ENCODE measurements around the gene CAMK2A.
A peak's percentile ranks its signal among the peaks of the same experiment; 100 is the strongest.
"Not testable (repeated sequence)": the region's sequence is repeated elsewhere in the genome, so short reads cannot be mapped to it uniquely, and the experiment has no call there.

Gene CAMK2A

GRCh38 chr5:150234576-150235499, 54.7 kb downstream of the CAMK2A start:
- no peak for DNase-seq (ENCODE audit: low spot score)

GRCh38 chr5:150233706-150234105, 55.9 kb downstream of the CAMK2A start:
- not testable (repeated sequence) for DNase-seq (ENCODE audit: low spot score)

DNA sequence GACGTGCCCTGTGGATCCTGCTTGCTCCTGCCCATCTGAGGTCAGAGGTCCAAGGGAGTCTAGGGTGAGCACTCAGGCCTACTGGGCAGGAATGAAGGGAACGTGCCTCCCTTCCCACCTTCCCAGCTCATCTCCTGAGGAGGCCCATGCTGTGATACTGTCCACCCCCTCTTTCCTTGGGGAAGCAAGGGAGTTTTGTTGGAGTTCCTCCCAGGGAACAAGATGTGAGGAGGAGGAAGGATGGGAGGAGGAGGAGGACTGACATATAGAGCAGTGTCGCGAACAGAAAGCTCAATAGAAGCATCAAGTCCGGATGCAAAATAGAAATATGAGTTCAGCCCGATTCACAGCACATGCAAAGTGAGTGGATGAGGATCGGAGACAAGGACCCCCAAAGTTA, 58.7 kb downstream of the CAMK2A start:
- no peak for DNase-seq (ENCODE audit: low spot score)

- no peak for DNase-seq (ENCODE audit: low spot score)
These were observed 60.0 kb downstream of the CAMK2A start for GRCh38 chr5:150229571-150229970.

GRCh38 chr5:150227606-150228273, 61.8 kb downstream of the CAMK2A start:
- DNase-seq (ENCODE audit: low spot score) = peak; percentile 70

DNA sequence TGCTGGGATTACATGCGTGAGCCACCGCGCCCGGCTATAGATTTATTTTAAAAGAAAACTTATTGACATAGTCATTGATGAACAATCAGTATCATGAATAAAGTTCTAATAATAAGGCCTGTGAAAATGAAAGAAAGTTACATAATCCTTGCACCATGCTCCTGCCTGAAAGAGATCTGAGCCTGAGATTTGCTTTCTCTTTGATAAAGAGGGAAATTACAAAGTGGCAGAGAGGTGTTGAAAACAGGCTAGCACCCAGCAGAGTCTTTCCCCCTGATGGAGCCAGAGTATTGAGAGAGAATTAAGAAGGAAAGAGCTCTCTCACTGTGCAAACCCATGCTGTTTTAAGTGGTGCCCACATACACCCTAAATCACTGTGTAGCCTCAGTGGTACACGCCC, 62.5 kb downstream of the CAMK2A start:
- DNase-seq (ENCODE audit: low spot score) = no peak

DNA sequence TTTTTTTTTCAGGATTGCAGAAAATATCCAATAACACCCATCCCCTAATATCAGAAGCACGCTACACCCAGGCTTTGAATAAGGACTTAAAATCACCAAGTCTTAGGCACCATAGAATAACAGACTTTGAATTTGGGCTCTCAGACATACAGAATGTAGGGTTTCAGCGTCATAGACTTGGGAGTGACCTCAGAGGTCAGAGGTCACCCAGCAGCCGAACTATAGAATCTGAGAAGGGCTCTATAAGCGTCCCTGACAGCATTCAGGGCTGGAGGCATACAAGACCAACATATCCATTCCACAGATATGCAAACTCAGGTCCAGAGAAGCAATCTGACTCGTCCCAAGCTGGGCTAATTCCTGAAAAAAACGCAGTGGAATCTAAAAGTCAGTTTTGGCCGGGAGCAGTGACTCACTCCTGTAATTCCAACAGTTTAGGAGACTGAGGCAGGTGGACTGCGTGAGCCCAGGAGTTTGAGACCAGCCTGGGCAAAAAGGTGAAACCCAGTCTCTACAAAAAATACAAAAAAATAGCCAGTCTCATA, 65.0 kb downstream of the CAMK2A start:
- DNase-seq (ENCODE audit: low spot score) = no peak

- no peak for DNase-seq (ENCODE audit: low spot score)
These were observed 66.1 kb downstream of the CAMK2A start for GRCh38 chr5:150223474-150223873.

GRCh38 chr5:150222906-150223305, 66.7 kb downstream of the CAMK2A start:
- no peak for DNase-seq (ENCODE audit: low spot score)

DNA sequence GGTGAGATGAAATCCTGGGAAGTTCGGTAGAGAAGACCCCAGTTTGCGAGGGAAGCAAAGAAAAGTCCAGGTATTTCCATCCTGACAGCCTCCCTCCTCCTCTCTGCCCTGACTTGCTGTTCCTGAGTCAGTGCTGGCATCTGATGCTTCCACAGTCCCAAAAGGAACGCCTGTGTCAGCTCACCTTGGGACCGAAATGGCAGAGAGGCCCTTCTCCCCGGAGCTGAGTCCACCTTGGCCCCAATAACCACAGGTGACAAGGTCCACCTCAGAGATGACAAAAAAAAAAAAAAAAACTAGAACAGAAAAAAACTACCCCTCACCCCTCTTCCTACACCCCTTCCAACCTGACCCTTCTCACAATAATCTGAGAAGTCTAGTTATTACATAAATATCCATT, 68.1 kb downstream of the CAMK2A start:
- no peak for DNase-seq (ENCODE audit: low spot score)

- DNase-seq (ENCODE audit: low spot score) = no peak
These were observed 69.7 kb downstream of the CAMK2A start for GRCh38 chr5:150219861-150220260.

DNA sequence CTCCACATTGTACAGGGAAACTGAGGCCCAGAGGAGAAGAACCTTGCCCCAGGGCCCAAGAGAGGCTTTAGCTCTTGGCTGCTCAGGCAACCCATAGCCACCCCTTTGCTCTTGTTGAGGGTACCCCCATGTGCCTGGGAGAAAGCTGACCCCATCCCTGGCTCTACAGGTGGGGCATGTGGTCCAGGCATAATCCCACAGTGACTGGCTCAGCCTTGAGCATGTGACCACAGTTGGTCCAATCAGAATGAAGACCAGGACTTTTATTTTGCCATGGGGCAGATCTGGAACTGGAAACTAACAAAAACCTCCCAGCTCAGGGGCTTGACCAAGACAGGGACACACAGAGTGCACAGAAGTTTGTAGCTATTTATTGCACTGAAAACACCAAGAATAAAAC, 70.4 kb downstream of the CAMK2A start:
- peak; percentile 45 for DNase-seq (ENCODE audit: low spot score)

DNA sequence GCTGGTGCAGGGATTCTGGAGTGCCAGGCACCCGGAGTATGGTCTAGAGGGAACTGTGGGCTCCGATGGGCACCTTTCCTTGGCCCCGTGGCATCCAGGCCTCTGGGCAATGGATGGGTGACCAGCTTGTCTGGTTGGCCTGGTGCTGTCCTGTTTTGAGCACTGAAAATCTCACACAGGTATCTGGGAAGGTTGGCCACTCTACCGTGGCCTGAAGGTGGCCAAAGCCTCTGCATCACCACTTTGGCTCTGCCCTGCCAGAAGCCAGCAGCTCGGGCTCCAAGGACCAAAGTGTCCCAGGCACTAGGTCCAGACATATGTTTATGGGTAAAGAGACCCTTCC, 70.9 kb downstream of the CAMK2A start:
- DNase-seq (ENCODE audit: low spot score) = no peak

GRCh38 chr5:150217873-150218692, 71.5 kb downstream of the CAMK2A start:
- peak; percentile 94 for DNase-seq (ENCODE audit: low spot score)

DNA sequence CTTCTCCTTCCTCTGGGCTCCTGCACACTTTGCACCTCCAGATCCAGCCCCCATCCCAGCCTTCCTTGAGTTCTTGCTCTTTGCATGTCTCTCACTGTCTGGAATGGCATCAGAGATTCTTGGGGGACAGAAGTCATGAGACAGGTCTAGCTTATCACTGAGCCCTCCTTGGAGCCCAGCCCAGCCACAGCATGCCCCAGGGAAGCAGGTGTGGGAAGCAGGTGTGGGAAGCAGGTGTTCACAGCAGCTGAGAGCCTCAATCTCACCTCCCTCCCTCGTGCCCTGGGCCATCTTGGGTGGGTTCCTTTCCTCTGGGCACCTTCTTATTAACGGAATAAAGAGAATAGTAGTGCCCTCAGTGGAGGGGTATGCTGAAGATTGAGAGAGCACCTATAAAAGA, 72.5 kb downstream of the CAMK2A start:
- no peak for DNase-seq (ENCODE audit: low spot score)

GRCh38 chr5:150215979-150216944, 73.3 kb downstream of the CAMK2A start:
- no peak for DNase-seq (ENCODE audit: low spot score)

GRCh38 chr5:150214289-150214688, 75.3 kb downstream of the CAMK2A start:
- DNase-seq (ENCODE audit: low spot score) = peak; percentile 81

GRCh38 chr5:150213530-150213929, 76.0 kb downstream of the CAMK2A start:
- DNase-seq (ENCODE audit: low spot score) = peak; percentile 64

- no peak for DNase-seq (ENCODE audit: low spot score)
These were observed 78.2 kb downstream of the CAMK2A start for GRCh38 chr5:150211156-150212030.

DNA sequence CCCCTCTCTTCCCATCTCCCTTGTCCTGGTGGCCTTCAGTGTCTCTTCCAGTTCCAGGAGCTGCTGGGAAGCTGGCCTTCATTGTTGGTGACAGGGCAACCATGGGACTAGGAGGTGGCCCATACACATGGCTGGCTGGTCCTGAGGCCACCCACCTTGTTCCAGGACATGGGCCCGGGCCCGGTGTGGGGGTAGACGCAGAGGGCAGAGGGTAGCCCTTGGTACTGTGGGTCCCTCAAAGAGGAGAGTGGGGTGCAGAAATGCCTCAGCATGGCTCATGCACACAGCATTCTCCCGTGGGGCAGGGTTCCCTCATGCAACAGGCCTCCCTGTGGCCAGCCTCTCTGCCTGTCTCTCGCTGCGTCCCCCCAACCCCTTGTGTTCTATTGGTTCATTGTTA, 78.9 kb downstream of the CAMK2A start:
- DNase-seq (ENCODE audit: low spot score) = no peak

Measured in GM03348 (cell line).